CD4-positive, alpha-beta T cell treated with Interleukin-6 for 4 hours (primary cell): ENCODE measurements around the gene PLXNA2.

Experiments
- DNase-seq: peaks from one replicate; pipeline ENCODE4 v3.0.0-alpha.2; 2020; ENCODE audit warnings: mixed read lengths

The PLXNA2 gene

DNA sequence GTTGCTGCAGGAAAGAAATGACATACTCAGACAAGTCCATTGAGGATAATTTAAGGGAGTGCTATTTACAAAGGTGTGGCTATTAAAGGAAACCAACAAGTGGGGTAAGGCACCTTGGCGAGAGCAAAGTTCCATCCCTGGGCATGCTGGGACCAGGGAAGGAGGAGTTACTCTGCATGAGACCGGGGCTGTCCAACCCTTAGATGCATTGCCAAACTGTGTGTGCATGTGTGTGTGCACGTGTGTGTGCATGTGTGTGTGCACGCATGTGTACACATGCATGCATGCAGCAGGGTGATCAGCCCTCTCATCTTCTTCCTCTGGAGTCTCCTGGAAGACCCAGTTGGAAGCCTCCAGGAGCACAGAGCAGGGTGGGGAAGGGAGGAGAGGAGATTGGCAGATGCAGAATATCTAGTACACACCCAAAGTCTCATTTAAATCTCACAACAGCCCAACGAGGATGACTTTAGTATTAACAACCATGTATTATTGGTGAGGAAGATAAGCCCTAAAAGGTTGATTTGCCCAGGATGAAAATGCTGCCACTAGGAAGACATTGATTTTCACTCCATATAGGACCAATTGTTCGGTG lies 261.0 kb downstream of the PLXNA2 start:
- no peak for DNase-seq

DNA sequence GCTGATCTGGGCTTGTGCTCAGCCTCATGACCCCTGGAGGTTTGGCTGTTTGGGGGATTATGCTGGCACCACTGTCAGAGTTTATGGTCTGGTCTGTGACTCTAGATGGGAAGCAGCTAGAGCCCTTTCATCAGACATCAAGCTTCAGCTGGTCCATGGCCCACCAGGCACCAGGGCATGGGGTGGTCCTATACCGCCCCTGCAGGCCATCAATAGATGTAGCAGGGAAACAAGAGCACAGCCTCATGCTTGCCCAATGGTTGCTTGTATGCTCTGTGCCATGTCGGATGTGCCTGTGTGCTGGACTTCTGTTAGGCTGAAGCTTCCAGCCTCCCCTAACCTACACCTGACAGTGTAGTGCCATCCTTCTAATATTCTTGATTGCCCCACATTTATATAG lies 262.2 kb downstream of the PLXNA2 start:
- no peak for DNase-seq

DNA sequence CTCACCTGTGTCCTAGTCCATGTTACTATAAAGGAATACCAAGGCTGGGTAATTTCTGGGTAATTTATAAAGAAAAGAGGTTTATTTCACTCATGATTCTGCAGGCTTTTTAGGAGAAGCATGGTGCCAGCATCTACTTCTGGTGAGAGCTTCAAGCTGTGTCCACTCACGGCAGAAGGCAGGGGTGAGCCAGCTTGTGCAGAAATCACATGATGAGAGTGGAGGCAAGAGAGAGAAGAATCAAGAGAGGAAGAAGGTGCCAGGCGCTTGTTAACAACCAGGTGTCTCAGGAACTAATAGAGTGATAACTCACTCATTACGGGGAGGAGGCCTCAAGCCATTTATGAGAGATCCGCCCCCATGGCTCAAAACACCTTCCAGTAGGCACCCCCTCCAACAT lies 265.7 kb downstream of the PLXNA2 start:
- no peak for DNase-seq

GRCh38 chr1:207977876-207978275 lies 266.3 kb downstream of the PLXNA2 start:
- no peak for DNase-seq

- no peak for DNase-seq
Measured at GRCh38 chr1:207973898-207974568, 270.2 kb downstream of the PLXNA2 start.

GRCh38 chr1:207972337-207972736 lies 271.8 kb downstream of the PLXNA2 start:
- DNase-seq = no peak
